Measurements from ENCODE around the gene SLC25A45.
A peak's percentile ranks its signal among the peaks of the same experiment; 100 is the strongest.

DNA sequence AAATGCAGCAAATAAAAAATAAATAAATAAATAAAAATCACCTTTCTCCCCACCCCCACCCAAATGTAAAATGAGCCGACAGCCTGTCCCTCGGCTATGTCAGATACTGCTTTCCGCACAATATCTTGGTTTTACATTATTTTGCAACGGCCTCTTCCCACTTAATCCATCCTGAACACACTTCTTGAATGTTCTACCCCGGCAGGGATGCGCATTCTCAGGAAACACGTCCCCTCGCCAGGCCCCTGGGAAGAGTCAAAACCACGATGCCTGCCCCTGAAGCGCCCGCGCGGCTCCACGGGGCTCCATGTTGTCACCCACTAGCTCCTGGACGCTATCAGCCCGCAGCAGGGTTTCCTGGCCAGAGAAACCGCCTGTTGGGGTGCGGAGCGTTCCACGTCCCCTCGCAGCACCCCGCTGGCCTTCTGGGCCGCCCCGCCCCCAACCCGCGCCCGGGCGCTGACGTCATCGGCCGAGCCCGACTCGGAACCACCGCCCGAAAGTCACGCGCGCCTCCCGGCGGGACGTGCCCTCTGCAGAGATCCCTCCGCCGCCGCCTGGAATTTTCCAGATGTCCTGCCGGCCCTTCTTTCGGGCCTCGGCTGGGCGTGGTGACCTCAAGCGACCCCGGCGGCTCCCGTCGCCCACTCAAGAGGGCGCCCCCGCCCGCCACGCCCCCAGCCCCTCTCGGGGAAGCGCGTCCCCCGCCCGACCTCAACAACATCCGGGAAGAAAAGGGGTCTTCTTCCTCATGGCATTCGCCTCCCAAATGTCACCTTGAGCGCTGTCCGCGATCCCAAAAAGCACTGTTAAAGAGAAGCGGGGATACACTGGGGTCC, 39.6 kb upstream of the SLC25A45 start:
- TF ChIP-seq, protein P1, sequence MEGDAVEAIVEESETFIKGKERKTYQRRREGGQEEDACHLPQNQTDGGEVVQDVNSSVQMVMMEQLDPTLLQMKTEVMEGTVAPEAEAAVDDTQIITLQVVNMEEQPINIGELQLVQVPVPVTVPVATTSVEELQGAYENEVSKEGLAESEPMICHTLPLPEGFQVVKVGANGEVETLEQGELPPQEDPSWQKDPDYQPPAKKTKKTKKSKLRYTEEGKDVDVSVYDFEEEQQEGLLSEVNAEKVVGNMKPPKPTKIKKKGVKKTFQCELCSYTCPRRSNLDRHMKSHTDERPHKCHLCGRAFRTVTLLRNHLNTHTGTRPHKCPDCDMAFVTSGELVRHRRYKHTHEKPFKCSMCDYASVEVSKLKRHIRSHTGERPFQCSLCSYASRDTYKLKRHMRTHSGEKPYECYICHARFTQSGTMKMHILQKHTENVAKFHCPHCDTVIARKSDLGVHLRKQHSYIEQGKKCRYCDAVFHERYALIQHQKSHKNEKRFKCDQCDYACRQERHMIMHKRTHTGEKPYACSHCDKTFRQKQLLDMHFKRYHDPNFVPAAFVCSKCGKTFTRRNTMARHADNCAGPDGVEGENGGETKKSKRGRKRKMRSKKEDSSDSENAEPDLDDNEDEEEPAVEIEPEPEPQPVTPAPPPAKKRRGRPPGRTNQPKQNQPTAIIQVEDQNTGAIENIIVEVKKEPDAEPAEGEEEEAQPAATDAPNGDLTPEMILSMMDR (conservative IDR thresholded peaks at IDR 0.05; ENCODE audit: low read depth, low read length), result no peak
- TF ChIP-seq RCOR1 (IDR thresholded peaks at IDR 0.05; ENCODE audit: insufficient replicate concordance, low read length) (no peak), RFX5 (IDR thresholded peaks at IDR 0.05; ENCODE audit: low read depth, low read length) (no peak), POLR2A (IDR thresholded peaks at IDR 0.05; ENCODE audit: low read depth, low read length) (peak; percentile 6), RAD21 (IDR thresholded peaks at IDR 0.05; ENCODE audit: low read length) (no peak), FOS (IDR thresholded peaks at IDR 0.05; ENCODE audit: low read depth, low read length) (peak; percentile 60; the same call in 1 of the 2 replicates), MAZ (IDR thresholded peaks at IDR 0.05; ENCODE audit: borderline replicate concordance, low read depth, low read length) (peak; percentile 56; the same call in 1 of the 2 replicates)
- TF ChIP-seq, protein P2, sequence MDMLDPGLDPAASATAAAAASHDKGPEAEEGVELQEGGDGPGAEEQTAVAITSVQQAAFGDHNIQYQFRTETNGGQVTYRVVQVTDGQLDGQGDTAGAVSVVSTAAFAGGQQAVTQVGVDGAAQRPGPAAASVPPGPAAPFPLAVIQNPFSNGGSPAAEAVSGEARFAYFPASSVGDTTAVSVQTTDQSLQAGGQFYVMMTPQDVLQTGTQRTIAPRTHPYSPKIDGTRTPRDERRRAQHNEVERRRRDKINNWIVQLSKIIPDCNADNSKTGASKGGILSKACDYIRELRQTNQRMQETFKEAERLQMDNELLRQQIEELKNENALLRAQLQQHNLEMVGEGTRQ (IDR thresholded peaks at IDR 0.05; ENCODE audit: low read depth, low read length), result peak; percentile 67
